HPDE6-E6E7 (cell line): ENCODE results near the gene TRIM2.

Experiments
- DNase-seq: peaks from one replicate; pipeline ENCODE4 v3.0.0; 2011; ENCODE audit warnings: missing footprints; ENCODE audit errors: extremely low spot score

Gene TRIM2

DNA sequence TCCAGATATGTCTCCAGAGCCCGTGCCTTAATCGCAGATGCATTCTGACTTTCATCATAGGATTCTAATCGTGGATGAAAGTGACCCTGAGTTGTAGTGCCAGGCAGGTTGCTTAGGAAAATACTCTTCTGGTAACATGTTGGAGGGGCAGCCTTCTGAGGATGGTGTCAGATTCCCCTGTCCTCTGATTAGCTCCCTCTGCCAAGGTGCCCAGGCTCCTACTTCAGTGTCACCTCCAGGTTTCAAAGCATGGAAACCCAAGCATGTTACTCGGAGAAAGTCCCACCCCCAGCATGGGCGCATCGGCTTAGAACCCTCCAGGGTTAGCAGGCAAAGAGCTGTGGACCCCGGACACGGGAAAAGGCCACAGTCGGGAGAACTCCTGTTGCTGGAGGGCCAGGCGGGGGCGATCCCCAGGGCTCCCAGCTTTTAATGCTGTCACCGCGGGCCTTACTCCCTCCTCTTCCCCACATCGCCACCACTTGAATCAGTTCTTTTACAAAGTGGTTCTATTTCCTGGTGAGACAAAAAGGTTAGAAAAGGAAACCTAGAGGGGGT lies 44.5 kb downstream of the TRIM2 start:
- DNase-seq, result no peak

DNA sequence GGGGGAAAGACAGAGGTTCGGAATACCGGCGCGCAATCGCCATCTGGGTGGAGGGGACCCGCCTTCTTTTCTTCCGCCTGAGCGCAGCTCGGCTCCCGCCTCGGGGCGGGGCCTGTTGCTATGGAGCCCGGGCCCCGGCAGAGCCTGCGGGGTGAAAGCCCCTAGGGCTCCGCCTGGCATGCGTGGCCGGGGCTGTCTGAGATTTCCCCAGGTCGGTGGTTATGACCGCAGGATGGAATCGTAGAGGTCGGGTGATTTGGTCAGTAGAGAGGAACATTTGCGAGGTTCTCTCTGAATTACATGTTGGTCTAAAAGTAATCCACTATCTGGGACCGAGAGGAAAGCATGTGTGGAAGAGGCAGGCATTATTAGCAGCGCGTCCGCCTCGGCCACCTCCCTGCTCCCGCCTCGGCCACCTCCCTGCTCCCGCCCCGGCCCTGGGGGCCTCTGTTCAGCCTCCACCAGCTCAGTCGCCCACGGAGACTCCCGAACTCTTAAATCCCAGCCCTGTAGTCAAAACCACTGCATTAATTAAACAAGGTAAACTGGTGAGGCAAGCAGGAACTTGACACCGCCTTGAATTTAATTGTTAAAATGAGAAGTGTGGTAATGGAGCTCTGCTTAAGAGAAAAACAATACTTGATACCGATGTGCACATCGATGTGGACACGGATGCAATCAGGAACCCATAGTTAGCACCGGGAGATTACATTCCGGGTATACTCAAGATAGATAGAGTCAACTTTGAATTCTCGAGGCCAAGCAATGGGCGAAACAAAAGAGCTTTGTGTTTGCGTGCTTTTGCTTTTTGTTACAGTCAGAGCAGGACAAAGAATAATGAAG lies 45.2 kb downstream of the TRIM2 start:
- DNase-seq, result peak; percentile 87

DNA sequence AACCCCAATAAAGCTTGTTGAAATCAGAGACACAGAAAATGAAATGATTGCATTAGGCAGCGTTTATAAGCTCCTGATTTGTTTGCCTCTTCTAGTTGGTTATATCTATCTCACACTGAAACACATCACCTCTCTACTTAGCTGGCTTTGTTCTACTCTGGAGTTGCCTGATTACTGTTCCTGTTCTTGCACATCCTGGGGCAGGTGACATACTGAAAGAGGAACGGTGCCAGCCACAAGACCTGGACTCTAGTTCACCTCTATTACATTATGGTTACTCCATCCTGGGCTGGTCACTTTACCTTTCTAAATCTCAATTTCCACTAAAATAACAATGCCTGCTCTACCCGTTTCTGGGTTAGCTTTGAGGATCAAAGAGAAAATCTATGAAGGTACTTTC lies 47.9 kb downstream of the TRIM2 start:
- DNase-seq, result no peak

DNA sequence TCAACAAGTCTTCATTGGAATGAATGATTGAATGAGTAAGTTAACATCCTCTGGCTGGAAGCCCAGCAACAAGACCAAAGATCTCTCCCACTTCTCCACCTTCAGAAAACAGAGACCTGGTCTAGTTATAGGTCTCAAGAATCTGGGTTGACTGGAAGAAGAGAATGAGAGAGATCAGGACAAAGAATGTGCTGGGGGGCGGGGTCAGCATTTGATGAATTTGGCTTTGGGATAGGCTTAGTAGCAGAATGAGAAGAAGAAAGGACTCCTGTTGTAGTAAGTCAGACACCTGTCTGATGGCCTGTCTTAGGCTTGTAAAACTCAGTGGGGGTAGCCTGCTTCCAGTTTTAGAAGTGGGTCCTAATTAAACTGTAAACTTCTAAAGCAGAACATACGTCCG lies 51.0 kb downstream of the TRIM2 start:
- DNase-seq, result no peak

DNA sequence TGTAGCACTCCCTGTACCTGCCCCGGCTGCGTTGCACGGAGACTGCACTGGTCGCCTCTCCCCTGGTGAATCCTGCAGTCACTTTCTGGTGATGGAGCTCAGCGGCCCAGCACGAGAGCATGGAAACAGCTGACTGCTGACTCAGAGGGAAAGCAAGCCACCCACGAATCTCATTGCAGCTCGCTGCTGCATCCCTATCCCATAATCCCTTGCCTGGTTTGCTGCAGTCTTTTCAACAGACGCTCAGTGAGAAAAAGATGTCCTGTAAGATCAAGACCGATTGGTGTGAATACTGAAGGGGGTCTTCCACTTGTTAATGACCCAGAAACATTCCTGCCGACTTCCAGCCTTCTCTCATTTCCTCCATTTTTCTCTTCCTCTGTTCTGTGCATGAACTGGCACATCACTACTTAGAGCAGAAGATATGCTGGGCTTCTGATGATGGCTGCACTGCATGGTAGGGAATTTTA lies 52.9 kb downstream of the TRIM2 start:
- no peak for DNase-seq

DNA sequence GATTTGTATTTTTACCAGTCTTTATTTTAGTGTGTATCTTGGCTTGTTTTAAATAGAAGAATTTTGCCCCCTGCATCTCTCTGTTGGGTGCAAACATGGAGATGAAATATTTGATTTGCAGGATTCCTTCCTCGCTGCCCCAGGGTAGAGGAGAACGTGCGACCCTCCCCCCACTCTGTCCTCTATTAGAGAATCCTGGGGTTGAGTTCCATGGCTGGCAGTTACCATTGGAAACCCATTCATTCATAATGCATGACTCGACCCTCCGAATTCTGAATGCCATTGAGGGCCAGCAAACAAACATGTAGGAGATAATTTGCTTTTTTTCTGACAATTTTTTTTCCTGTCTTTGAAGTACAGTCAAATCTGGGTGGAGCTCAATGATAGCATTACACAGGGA lies 53.7 kb downstream of the TRIM2 start:
- no peak for DNase-seq

DNA sequence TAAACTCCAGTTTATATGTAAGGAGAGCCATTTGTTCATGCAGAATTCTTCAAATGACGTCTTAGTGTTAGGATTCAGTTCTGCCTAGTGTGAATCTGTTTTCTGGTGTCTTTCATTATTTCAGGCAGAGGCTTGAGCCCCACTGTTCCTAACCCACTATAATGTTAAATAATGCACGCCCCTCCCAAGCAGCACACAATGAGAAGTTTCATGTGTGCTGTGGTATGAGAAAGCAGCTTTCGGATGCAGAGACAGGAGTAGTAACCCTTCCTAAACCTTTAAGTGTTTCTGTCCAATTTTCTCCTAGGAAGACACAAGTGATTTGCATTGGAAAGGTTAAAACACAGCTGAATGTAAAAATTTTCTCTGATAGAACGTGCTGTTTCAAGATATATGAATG lies 54.5 kb downstream of the TRIM2 start:
- no peak for DNase-seq

DNA sequence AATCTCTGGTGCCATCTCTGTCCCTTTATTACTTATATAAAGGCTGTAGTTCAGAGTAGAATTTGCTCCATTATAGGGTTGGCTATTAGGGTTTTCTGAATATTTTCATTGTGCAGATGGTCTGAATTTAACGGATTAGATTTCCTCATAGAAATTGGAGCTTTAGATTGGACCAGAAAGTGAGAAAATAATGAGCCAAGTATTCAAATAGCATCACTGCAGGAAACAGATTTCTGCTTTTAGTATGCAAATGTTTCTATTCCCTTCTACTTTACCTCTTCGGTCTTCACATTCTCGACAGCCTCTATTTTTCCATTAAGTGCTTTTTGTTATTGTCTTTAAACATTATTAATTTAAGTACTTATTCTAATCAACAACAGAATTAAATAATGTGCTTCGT lies 55.4 kb downstream of the TRIM2 start:
- no peak for DNase-seq

DNA sequence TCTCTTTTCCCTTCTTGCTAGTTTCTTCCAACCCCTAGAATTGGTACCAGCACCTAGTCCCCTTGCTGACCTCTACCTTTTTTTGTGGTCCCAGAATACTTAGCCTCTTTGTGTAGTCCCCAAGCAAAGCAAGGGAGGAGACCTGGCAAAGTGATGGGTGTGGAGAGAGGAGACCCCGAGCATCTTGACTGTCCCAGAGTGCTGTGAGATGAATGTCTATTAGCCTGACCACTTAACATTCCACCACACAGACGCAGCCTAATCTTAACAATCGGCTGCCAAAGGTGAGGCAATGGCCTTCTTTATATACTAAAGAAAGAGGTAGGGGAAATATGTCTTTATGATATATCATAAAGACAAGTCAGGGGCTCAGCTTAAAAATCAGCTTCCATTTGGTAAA lies 55.9 kb downstream of the TRIM2 start:
- DNase-seq, result no peak

DNA sequence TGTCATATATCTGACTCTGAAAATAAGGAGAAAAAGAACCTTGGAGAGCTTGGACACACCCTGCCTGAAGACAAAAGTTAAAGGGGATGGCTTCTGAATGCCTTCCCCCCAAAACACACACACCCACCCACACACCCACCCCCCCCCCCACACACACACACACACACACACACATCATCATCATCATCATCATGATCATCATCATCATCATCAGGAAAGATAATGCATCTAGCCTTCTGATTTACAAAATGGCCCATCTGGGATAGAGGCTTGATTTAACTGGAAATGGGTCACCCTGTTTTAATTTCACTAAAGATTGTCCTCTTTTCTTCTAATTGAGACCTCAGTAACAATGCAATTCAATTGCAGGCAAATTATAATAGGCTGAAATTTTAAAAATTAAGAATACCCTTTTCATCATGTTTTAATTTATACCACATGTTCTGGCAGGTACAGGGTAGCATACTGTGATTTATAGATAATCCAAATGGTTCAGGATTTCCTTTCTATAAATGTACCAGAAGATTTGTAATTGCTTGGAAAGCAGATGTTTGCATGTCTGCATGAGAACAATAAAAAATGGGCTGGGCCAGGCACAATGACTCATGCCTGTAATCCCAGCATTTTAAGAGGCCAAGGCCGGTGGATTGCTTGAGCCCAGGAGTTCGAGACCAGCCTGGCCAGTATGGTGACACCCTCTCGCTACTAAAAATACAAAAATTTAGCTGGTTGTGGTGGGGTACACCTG lies 56.5 kb downstream of the TRIM2 start:
- no peak for DNase-seq

DNA sequence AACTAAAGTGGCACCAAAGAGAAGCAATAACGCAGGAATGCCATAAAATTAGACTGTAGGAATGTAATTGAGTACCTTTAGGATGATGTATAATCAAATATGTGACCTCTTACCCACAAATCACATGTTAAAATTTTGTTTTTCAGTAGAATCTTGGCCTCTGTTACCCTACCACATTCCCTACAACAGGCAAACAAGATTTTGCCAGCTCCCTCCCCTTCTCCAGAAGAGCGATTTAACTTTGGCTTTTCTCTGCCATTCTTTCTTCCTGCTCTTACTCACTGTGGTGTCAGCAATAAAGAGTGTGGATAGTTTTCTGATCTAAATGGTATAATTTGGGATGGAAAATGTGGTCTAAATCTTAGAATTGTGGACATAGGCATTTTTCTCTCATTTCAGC lies 57.2 kb downstream of the TRIM2 start:
- DNase-seq, result no peak

DNA sequence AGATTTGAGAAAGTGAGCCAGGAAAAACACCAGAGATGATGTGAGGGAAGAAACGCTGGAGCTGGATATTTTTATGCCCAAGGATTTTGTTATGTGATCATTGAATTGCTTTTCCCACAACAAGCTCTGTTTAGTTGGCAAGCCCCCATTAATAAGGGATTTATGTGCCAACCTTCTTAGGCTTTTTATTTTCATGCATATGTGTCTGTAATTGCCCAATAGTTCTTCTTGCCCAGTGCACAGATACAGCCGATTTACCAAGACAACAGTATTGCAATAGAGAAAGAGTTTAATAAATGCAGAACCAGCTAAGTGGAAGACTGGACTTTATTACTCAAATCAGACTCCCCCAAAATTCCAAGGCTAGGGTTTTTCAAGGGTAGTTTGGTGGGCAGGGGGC lies 57.7 kb downstream of the TRIM2 start:
- DNase-seq, result no peak

DNA sequence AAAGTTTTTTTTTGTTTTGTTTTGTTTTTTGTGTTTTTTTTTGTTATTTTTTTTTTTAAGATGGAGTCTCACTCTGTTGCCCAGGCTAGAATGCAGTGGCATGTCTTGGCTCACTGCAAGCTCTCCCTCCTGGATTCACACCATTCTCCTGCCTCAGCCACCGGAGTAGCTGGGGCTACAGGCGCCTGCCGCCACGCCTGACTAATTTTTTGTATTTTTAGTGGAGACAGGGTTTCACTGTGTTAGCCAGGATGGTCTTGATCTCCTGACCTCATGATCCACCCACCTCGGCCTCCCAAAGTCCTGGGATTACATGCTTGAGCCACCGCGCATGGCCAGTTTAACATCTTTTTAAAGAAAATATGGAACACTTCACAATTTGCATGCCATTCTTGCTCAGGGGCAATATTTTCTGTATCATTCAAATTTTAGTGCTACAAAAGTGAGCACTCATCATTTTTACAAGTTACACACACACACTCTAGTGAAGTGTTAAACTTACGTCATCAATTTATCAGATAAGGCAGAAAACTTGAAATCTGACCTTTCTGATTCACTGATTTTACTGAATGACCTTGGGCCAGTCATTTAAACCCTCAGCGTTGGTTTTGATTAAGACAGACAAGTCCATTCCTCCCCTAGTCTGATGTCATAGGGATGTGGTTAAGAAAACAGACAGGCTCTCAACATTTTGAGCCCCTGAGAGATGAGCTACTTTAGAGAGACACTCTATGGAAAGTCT lies 61.2 kb downstream of the TRIM2 start:
- no peak for DNase-seq

DNA sequence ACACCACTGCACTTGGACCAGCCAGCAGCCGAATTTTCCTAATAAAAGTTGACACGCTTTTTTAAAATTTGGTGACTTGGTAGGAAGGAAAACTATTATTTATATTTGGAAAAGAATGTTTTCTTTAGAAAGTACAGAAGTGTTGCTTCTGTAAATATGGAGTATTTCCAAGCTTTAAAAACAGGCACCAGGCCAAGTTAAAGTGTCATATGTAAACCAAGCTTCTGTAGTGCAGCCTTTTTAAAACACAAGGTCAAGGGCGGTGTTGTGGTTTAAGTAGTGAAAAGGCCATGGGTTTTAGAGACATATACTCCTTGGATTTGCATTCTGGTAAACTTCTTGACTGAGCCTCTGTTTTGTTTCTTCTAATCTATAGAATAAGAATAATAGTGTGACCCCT lies 62.7 kb downstream of the TRIM2 start:
- DNase-seq, result no peak

DNA sequence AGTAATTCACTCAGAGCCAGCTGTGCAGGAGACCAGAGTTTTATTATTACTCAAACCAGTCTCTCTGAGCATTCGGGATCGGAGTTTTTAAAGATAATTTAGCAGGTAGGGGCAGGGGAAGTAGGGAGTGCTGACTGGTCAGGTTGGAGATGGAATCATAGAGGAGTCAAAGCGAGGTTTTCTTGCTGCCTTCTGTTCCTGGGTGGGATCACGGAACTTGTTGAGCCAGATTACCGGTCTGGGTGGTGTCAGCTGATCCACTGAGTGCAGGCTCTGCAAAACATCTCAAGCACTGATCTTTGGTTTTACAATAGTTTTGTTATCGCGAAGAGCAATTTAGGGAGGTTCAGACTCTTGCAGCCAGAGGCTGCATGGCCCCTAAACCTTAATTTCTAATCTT lies 63.6 kb downstream of the TRIM2 start:
- DNase-seq, result no peak

DNA sequence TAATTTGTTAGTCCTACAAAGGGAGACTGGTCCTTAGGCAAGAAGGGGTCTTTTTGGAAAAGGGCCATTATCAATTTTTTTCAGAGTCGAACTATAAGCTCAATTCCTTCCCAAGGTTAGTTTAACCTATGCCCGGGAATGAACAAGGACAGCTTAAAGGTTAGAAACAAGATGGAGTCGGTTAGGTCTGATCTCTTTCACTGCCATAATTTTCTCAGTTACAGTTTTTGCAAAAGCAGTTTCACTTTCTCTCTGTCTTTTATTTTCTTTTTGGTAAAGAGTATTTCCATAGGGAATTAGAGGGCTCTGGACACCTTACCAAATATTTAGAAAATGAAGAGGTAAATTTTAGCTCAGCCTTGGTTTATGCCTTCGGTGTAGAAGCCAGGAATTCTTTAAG lies 64.1 kb downstream of the TRIM2 start:
- no peak for DNase-seq

DNA sequence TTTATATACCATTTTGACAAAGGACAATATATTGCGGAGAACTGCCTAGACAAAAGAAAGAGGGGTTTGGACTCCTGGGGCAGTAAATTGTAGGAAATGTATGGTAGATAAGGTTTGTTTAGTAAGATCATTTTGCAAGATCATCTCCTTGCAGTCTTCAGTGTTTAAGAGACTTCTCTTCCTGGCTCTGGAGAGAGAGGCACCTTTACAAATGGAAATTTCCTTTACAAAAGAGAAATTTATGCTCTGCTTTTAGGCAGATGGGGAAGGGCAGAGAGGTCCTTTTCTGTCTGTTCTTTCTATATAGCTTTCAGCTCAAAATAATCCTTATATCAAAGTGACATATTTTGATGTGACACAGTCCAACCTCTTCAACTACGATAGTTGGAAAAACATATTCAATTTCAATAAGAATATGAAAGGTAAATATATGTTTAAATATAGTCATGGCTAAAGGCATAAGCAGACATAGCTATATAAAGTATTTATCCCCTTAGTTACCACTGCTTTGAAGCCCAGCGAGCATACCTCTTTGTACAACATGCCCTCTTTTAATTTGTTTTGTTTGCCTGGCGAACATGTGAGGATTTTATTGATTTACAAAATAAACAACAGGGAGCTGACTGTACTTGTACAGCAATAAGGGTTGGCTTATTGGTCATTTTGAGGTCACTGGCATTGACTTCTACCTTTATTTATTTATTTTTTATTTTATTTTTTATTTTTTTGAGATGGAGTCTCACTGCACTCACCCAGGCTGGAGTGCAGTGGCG lies 65.2 kb downstream of the TRIM2 start:
- no peak for DNase-seq

DNA sequence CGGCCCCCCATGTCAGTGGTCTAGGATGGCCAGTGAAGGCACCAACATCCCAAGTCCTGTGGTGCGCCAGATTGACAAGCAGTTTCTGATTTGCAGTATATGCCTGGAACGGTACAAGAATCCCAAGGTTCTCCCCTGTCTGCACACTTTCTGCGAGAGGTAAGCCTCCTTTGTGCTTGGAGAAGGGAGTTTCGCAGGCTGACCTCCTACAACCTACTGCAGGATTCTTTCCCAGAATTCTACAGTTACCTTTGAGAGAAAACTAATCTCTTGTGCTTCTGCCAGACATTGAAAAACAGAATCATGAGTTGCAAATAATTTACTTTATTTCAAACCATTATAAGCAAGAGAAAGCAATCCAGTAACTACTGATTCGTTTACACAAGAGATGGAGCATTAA lies 66.1 kb downstream of the TRIM2 start:
- DNase-seq, result no peak

DNA sequence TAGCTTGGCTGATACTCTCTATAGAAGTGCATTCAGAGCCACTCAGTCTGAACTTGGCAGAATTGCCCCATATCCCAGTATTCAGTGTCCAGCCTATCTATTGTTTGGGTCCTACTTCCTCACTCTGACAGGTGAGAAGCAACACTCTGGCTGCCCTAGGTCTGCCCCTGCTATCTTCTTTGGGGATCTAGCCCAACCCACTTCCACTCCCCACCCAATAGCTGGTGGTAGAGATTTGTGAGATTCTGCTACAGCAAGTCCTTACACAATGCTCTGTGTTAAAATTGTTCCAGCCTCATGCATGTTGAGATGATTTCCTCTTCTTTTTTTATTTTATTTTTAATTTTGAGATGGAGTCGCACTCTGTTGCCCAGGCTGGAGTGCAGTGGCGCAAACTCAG lies 67.6 kb downstream of the TRIM2 start:
- no peak for DNase-seq

DNA sequence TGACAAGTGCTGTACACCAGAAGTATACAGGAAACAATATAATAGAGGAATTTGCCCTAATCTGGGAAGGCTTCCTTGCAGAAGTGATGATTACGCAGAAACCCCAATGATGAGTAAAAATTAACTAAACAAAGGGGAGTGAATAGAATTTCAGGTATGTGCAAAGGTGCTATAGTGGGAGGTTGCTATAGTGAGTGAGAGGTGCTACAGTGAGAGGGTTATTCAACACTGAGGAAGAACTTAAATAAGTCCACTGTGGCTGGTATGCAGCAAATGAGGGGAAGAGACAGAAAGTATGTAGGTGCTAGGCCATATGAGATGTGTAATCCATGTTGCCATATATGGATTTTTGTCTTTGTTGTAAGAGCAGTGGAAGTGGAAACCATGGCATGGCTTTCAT lies 69.5 kb downstream of the TRIM2 start:
- DNase-seq, result no peak

DNA sequence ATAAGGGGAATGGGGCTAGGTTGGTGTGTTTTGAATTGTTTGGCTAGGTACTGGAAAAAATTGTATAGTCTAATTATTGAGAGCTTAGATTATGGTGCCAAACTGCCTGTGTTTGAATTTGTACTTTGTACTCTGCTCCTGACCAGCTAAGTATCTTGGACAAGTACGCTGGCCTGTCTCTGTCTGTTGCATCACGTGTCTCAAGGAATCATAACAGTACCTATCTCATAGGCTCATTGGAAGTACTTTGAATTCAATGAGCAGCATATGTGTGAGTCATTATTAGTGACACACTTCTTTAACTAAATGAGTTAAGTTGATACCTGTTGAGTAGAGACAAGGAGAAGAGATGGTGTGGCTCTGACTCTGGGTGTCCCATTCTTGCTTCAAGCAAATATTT lies 70.7 kb downstream of the TRIM2 start:
- peak; percentile 20 for DNase-seq
